ELF-1 (cell line): ENCODE measurements around the gene PDE6A.

Experiments
- DNase-seq: peaks from one replicate; pipeline ENCODE4 v3.0.0-alpha.2; 2016; ENCODE audit warnings: low read depth, low spot score

The PDE6A gene

DNA sequence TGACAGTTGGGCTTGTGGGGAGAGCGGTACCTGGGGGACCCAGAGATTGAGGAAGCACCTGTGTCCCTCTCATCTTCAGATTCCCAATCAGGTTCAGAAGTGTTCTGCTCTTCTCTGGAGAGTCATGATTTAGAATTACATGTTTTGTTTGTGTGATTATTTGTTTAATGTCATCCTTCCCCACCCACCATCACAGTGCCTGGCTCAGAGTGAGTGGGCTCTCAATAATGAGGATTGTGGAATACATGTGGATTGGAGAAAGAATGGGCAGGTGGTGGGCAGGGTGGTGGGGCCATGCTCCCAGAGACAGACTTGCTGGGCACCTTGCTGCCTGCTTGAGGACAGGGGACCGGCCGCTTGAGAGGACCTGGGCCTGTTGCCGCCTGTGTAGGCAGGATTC is 126.5 kb downstream of the PDE6A start:
- DNase-seq: no peak

- no peak for DNase-seq
Measured at GRCh38 chr5:149817539-149818060, 127.0 kb downstream of the PDE6A start.

DNA sequence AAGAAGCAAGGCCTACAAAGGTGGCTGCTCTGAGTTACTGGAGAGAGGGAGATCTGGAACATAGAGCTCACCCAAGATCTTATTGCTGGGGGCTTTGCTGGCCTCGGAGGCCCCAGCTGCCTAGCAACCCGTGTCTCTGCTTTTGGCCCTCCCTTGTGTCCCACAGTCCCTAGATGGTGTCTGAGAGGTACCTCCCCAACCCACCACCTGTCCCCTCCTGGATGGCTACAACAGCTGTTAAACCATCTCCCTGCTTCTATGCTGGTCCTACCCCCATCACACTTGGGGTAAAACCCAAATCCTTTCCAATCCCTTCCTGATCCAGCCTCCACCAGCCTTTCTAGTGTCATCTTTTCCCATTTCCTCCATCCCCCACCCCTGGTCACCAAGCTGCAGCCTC is 127.9 kb downstream of the PDE6A start:
- DNase-seq: no peak

- DNase-seq: no peak
Measured at GRCh38 chr5:149811453-149811852, 133.1 kb downstream of the PDE6A start.

- no peak for DNase-seq
Measured at GRCh38 chr5:149810856-149811255, 133.7 kb downstream of the PDE6A start.

DNA sequence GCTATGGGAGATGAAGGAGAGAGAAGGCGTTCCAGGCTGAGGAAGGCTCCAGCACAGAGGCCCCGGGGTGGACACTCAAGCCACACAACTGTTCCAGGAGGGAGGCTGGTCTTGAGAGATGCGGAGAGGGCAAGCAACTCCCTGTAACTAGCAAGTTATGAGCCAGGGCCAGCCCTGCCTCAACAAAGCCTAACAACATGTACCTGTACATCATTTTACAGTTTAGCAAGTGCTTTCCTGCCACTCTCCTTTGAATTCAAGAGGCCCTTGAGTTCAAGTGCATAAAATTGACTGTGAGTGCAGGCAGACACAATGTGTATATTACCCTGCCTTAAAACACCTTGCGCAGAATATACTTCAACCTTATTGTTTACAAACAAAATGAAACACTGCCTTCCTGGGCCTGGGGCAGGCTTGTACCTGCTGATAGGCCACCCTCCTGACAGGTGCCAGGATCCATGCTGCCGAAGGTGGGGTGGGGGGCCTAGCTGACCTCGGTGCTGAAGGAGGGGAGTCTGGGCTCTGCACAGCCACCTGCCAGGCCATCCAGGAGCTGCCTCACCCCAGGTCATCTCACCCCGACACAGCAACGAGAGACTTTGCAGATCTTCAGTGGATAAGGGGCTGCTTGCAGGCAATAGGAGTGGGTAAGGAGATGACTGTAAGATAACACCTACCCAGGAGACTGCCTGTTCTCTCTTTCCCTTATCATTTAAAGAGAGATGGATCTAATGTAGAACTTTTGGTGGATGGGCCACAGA is 134.5 kb downstream of the PDE6A start:
- DNase-seq: no peak

DNA sequence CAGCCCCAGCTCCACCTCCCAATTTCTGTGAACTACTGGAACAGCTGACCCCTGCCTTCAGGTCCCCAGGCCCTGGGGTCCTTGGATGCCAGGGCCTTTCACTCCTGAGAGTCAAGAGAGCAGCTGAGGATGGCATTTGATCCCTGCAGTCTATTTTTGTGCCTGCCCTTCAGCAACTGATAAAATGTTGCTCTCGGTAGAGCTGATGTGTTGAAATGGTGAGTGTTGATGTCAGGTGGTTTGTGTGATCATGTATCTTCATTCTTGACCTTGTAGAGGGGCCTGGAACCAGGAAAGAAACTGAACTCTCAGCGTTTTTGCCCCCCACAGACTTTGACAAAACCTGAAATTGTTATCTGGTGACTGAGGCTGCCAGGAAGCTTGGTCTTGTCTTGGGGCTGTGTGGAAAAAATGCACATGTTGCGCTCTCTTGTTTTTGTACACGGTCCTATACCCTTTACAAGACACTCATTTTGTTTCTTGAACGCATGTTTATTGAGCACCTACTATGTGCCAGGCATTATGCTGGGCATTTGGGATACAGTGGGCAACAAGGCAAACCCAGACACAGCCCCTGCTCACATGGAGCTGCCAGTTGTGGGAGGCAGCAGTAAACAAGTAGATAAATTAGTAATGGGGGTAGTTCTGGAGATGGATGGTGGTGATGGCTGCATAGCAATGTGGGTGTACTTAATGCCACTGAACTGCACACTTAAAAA is 136.2 kb downstream of the PDE6A start:
- no peak for DNase-seq
